Vagina (tissue), 2 donors: ENCODE measurements around the gene LDLRAD4. TPM values are rescaled to one million over a fixed set of nuclear protein-coding genes. Genes with fewer than 3 reads are reported as not detected.

ENCODE experiments used
- DNase-seq, 2 donors: peaks; one replicate each; pipeline ENCODE4 v3.0.0-alpha.2; 2017; ENCODE audit errors: extremely low spot score in 2 of 2
- H3K27ac ChIP-seq: fragments of 200-600 bp; sonication (generic); one replicate; pipeline ENCODE4 v1.5.1; 2019
- H3K27me3 ChIP-seq: fragments of 200-600 bp; sonication (generic); one replicate; pipeline ENCODE4 v1.5.1; 2019
- H3K36me3 ChIP-seq, 2 donors: fragments of 200-600 bp; sonication (generic); one replicate each; pipeline ENCODE4 v1.5.1; 2017 to 2019
- H3K4me1 ChIP-seq: fragments of 200-600 bp; sonication (generic); one replicate; pipeline ENCODE4 v1.5.1; 2019
- H3K4me3 ChIP-seq, 2 donors: fragments of 200-600 bp; sonication (generic); 1 replicate in 1 of 2; 2 replicates in 1 of 2; pipeline ENCODE4 v1.5.1; 2016 to 2019
- H3K9me3 ChIP-seq: fragments of 200-600 bp; sonication (generic); one replicate; pipeline ENCODE4 v1.5.1; 2019
- CTCF ChIP-seq, 3 experiments: fragments of 450-650 bp in 2 of 3; fragments of 200-600 bp in 1 of 3; sonication (generic) in 1 of 3; IDR thresholded peaks; one replicate each; pipeline ENCODE4 v1.5.1; 2017 to 2019; ENCODE audit warnings: antibody characterized with exemption in 3 of 3, mild to moderate bottlenecking in 2 of 3, moderate library complexity in 2 of 3
- POLR2A ChIP-seq, 2 donors: fragments of 450-650 bp; IDR thresholded peaks; one replicate each; pipeline ENCODE4 v1.6.1; 2017; ENCODE audit warnings: antibody characterized with exemption in 2 of 2, mild to moderate bottlenecking in 2 of 2, moderate library complexity in 2 of 2
- POLR2AphosphoS5 ChIP-seq, 2 donors: sonication (generic); formaldehyde crosslinking; IDR thresholded peaks; one replicate each; pipeline ENCODE4 v1.9.0; 2017; ENCODE audit warnings: antibody characterized with exemption in 2 of 2, mild to moderate bottlenecking in 2 of 2, low read depth in 1 of 2; ENCODE audit not compliant: insufficient read depth in 1 of 2
- intact Hi-C: fragments of 100-400 bp; cut with DNase I; formaldehyde crosslinking; loops from one replicate; pipeline ENCODE4 v1.15.1; 2023
- total RNA-seq: library from RNA; depleted of rRNA; stranded (reverse); fragments of >200 nt; gene quantifications from one replicate; pipeline ENCODE4 v1.2.3, GENCODE V29; 2016

LDLRAD4 gene
- total RNA-seq, 1 donor from 2014 or later, result 24.3 TPM

- no peaks in the 10 kb centered on the region for H3K9me3 ChIP-seq
- H3K27ac ChIP-seq, result no peak overlapping the region
- intact Hi-C loops, result no loop called here
- H3K4me3 ChIP-seq, result no peak overlapping the region
- H3K27me3 ChIP-seq, result no peaks in the 10 kb centered on the region
- DNase-seq, result no peak
- no peak for TF ChIP-seq POLR2A (IDR thresholded peaks at IDR 0.05)
- no peak for TF ChIP-seq CTCF (IDR thresholded peaks at IDR 0.05)
- no peak for TF ChIP-seq POLR2AphosphoS5 (IDR thresholded peaks at IDR 0.05; ENCODE audit: insufficient read depth in 1 of 2, low read depth in 1 of 2)
- peaks cover 14% of the 10 kb centered on the region for H3K4me1 ChIP-seq
- no peaks in the 10 kb centered on the region for H3K36me3 ChIP-seq
Measured at GRCh38 chr18:13302040-13302439, 83.5 kb downstream of the LDLRAD4 start.

GRCh38 chr18:13302457-13303225 is 84.1 kb downstream of the LDLRAD4 start:
- intact Hi-C loops, result no loop called here

GRCh38 chr18:13303756-13304364 is 85.3 kb downstream of the LDLRAD4 start:
- DNase-seq, result no peak
- no peaks in the 10 kb centered on the region for H3K36me3 ChIP-seq
- H3K9me3 ChIP-seq, result no peaks in the 10 kb centered on the region
- intact Hi-C loops, result no loop called here
- no peak overlapping the region for H3K4me3 ChIP-seq
- no peak for TF ChIP-seq CTCF (IDR thresholded peaks at IDR 0.05)
- no peak for TF ChIP-seq POLR2A (IDR thresholded peaks at IDR 0.05)
- no peak for TF ChIP-seq POLR2AphosphoS5 (IDR thresholded peaks at IDR 0.05; ENCODE audit: insufficient read depth in 1 of 2, low read depth in 1 of 2)
- H3K27me3 ChIP-seq, result no peaks in the 10 kb centered on the region
- no peak overlapping the region for H3K27ac ChIP-seq
- H3K4me1 ChIP-seq, result peaks cover 14% of the 10 kb centered on the region

More at GRCh38 chr18:13302457-13303225, 84.1 kb downstream of the LDLRAD4 start:
- no peak overlapping the region for H3K27ac ChIP-seq
- peaks cover 14% of the 10 kb centered on the region for H3K4me1 ChIP-seq
- H3K4me3 ChIP-seq, result no peak overlapping the region
- no peaks in the 10 kb centered on the region for H3K36me3 ChIP-seq
- DNase-seq, result no peak
- no peaks in the 10 kb centered on the region for H3K27me3 ChIP-seq
- TF ChIP-seq POLR2AphosphoS5 (IDR thresholded peaks at IDR 0.05; ENCODE audit: insufficient read depth in 1 of 2, low read depth in 1 of 2) (no peak), POLR2A (IDR thresholded peaks at IDR 0.05) (no peak), CTCF (IDR thresholded peaks at IDR 0.05) (no peak)
- H3K9me3 ChIP-seq, result no peaks in the 10 kb centered on the region

- Histone ChIP-seq H3K36me3 (no peaks in the 10 kb centered on the region), H3K4me3 (no peak overlapping the region), H3K9me3 (no peaks in the 10 kb centered on the region), H3K27me3 (no peaks in the 10 kb centered on the region), H3K4me1 (peaks cover 14% of the 10 kb centered on the region), H3K27ac (no peak overlapping the region)
- intact Hi-C loops, result no loop called here
- TF ChIP-seq CTCF (IDR thresholded peaks at IDR 0.05) (no peak), POLR2A (IDR thresholded peaks at IDR 0.05) (no peak), POLR2AphosphoS5 (IDR thresholded peaks at IDR 0.05; ENCODE audit: insufficient read depth in 1 of 2, low read depth in 1 of 2) (no peak)
- no peak for DNase-seq
Measured at GRCh38 chr18:13305301-13305700, 86.7 kb downstream of the LDLRAD4 start.

- Histone ChIP-seq H3K9me3 (no peaks in the 10 kb centered on the region), H3K4me1 (peaks cover 14% of the 10 kb centered on the region), H3K4me3 (no peak overlapping the region), H3K27ac (no peak overlapping the region), H3K27me3 (no peaks in the 10 kb centered on the region), H3K36me3 (no peaks in the 10 kb centered on the region)
- intact Hi-C loops, result loop anchor here (1.0 kb wide), 1 partner anchor 25 kb away; no protein-coding TSS in a partner anchor
- no peak for DNase-seq
- TF ChIP-seq CTCF (IDR thresholded peaks at IDR 0.05) (no peak), POLR2AphosphoS5 (IDR thresholded peaks at IDR 0.05; ENCODE audit: insufficient read depth in 1 of 2, low read depth in 1 of 2) (no peak), POLR2A (IDR thresholded peaks at IDR 0.05) (no peak)
Measured at GRCh38 chr18:13306583-13306982, 88.0 kb downstream of the LDLRAD4 start.
